Measurements from ENCODE around the gene ATP6V0A1.
A peak's percentile ranks its signal among the peaks of the same experiment; 100 is the strongest.
"Not testable (repeated sequence)": the region's sequence is repeated elsewhere in the genome, so short reads cannot be mapped to it uniquely, and the experiment has no call there.

The ATP6V0A1 gene

GRCh38 chr17:42538482-42538881 is 79.8 kb downstream of the ATP6V0A1 start:
- no peak for DNase-seq (ENCODE audit: low read depth in 2 of 2)

GRCh38 chr17:42540558-42540957 is 81.9 kb downstream of the ATP6V0A1 start:
- not testable (repeated sequence) for DNase-seq (ENCODE audit: low read depth in 2 of 2)

- DNase-seq (ENCODE audit: low read depth in 2 of 2) = no peak
Measured at GRCh38 chr17:42541041-42541833, 82.6 kb downstream of the ATP6V0A1 start.

GRCh38 chr17:42543190-42544079 is 84.8 kb downstream of the ATP6V0A1 start:
- no peak for DNase-seq (ENCODE audit: low read depth in 2 of 2)

- DNase-seq (ENCODE audit: low read depth in 2 of 2) = no peak
Measured at GRCh38 chr17:42544874-42545283, 86.2 kb downstream of the ATP6V0A1 start.

GRCh38 chr17:42545755-42546505 is 87.3 kb downstream of the ATP6V0A1 start:
- not testable (repeated sequence) for DNase-seq (ENCODE audit: low read depth in 2 of 2)

- DNase-seq (ENCODE audit: low read depth in 2 of 2) = no peak
Measured at GRCh38 chr17:42547001-42547461, 88.4 kb downstream of the ATP6V0A1 start.

- no peak for DNase-seq (ENCODE audit: low read depth in 2 of 2)
Measured at GRCh38 chr17:42547698-42548069, 89.0 kb downstream of the ATP6V0A1 start.

GRCh38 chr17:42548070-42548837 is 89.6 kb downstream of the ATP6V0A1 start:
- peak; percentile 70 to 75 for DNase-seq (ENCODE audit: low read depth in 2 of 2)

- no peak for DNase-seq (ENCODE audit: low read depth in 2 of 2)
Measured at GRCh38 chr17:42548993-42549755, 90.5 kb downstream of the ATP6V0A1 start.

GRCh38 chr17:42552736-42553135 is 94.1 kb downstream of the ATP6V0A1 start, which contains the start of gene HSD17B1:
TSS of gene HSD17B1 (plus strand) at chr17:42552923. CDS start at chr17:42552934, 11 bp downstream.
- not testable (repeated sequence) for DNase-seq (ENCODE audit: low read depth in 2 of 2)

- no peak for DNase-seq (ENCODE audit: low read depth in 2 of 2)
Measured at GRCh38 chr17:42553161-42553818, 94.6 kb downstream of the ATP6V0A1 start.

GRCh38 chr17:42553866-42554249 is 95.2 kb downstream of the ATP6V0A1 start:
- DNase-seq (ENCODE audit: low read depth in 2 of 2) = no peak

GRCh38 chr17:42554250-42555121 is 95.8 kb downstream of the ATP6V0A1 start:
- peak; percentile 79 to 82 for DNase-seq (ENCODE audit: low read depth in 2 of 2)

- DNase-seq (ENCODE audit: low read depth in 2 of 2) = no peak
Measured at GRCh38 chr17:42555122-42555622, 96.5 kb downstream of the ATP6V0A1 start.

- not testable (repeated sequence) for DNase-seq (ENCODE audit: low read depth in 2 of 2)
Measured at GRCh38 chr17:42555961-42556617, 97.4 kb downstream of the ATP6V0A1 start.

- no peak for DNase-seq (ENCODE audit: low read depth in 2 of 2)
Measured at GRCh38 chr17:42559075-42559474, 100.4 kb downstream of the ATP6V0A1 start.

- no peak for DNase-seq (ENCODE audit: low read depth in 2 of 2)
Measured at GRCh38 chr17:42560246-42560645, 101.6 kb downstream of the ATP6V0A1 start.

All from stimulated activated CD8-positive, alpha-beta memory T cell treated with anti-CD3 and anti-CD28 coated beads, Interleukin-15, amount 100 ng/mL, for 48 hours (primary cell).